GM21381 (cell line): ENCODE measurements around the gene CACNG3.

Source experiments
- ATAC-seq: cut with Tn5 transposase; IDR thresholded peaks from one replicate; pipeline ENCODE4 v1.9.1; 2021; ENCODE audit warnings: mild to moderate bottlenecking, moderate library complexity; ENCODE audit not compliant: unreplicated experiment

CACNG3 gene

GRCh38 chr16:24381470-24382118 is 125.5 kb downstream of the CACNG3 start:
- no peak for ATAC-seq

- no peak for ATAC-seq
These were observed 126.8 kb downstream of the CACNG3 start for GRCh38 chr16:24382762-24383407.

GRCh38 chr16:24394341-24394740 is 138.2 kb downstream of the CACNG3 start:
- ATAC-seq = no peak

- no peak for ATAC-seq
These were observed 140.5 kb downstream of the CACNG3 start for GRCh38 chr16:24396350-24397271.

- no peak for ATAC-seq
These were observed 152.9 kb downstream of the CACNG3 start for GRCh38 chr16:24409045-24409444.
